Measurements from ENCODE around the gene SLC16A1. TPM values are rescaled to one million over a fixed set of nuclear protein-coding genes. Genes with fewer than 3 reads are reported as not detected.
A peak's percentile ranks its signal among the peaks of the same experiment; 100 is the strongest.

The SLC16A1 gene, protein sequence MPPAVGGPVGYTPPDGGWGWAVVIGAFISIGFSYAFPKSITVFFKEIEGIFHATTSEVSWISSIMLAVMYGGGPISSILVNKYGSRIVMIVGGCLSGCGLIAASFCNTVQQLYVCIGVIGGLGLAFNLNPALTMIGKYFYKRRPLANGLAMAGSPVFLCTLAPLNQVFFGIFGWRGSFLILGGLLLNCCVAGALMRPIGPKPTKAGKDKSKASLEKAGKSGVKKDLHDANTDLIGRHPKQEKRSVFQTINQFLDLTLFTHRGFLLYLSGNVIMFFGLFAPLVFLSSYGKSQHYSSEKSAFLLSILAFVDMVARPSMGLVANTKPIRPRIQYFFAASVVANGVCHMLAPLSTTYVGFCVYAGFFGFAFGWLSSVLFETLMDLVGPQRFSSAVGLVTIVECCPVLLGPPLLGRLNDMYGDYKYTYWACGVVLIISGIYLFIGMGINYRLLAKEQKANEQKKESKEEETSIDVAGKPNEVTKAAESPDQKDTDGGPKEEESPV
- 58.1 to 68.1 TPM (median 63.1 TPM) in 3 replicates for total RNA-seq
- long read RNA-seq, transcript SLC16A1-201 (5 exons, 3,910 nt), result major isoform, 81 of 98 reads
- long read RNA-seq, partial matches to known transcripts, result 12 of 98 reads
- long read RNA-seq, other reads (novel, unspliced or antisense), result 5 of 98 reads

- Mint-ChIP-seq H3K4me1 (ENCODE audit: low read depth) (peaks cover 63% of the 10 kb centered on the region), H3K4me3 (ENCODE audit: unreplicated experiment) (peak within 1 kb of the TSS; percentile 89), H3K36me3 (ENCODE audit: low read depth) (peaks cover 2% of the 10 kb centered on the region), H3K27me3 (ENCODE audit: low read depth) (no peaks in the 10 kb centered on the region), H3K27ac (ENCODE audit: unreplicated experiment) (peak within 1 kb of the TSS; percentile 98), H3K9me3 (ENCODE audit: low read depth) (no peaks in the 10 kb centered on the region)
- TF ChIP-seq, protein P1, sequence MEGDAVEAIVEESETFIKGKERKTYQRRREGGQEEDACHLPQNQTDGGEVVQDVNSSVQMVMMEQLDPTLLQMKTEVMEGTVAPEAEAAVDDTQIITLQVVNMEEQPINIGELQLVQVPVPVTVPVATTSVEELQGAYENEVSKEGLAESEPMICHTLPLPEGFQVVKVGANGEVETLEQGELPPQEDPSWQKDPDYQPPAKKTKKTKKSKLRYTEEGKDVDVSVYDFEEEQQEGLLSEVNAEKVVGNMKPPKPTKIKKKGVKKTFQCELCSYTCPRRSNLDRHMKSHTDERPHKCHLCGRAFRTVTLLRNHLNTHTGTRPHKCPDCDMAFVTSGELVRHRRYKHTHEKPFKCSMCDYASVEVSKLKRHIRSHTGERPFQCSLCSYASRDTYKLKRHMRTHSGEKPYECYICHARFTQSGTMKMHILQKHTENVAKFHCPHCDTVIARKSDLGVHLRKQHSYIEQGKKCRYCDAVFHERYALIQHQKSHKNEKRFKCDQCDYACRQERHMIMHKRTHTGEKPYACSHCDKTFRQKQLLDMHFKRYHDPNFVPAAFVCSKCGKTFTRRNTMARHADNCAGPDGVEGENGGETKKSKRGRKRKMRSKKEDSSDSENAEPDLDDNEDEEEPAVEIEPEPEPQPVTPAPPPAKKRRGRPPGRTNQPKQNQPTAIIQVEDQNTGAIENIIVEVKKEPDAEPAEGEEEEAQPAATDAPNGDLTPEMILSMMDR (IDR thresholded peaks at IDR 0.05), result peak; percentile 65
- DNase-seq (ENCODE audit: low spot score), result peak; percentile 98
Measured at GRCh38 chr1:112955773-112956543, at the start of gene SLC16A1. SLC16A1 (minus strand) TSS chr1:112956196; CDS start chr1:112929308, 26,888 bp downstream.

DNA sequence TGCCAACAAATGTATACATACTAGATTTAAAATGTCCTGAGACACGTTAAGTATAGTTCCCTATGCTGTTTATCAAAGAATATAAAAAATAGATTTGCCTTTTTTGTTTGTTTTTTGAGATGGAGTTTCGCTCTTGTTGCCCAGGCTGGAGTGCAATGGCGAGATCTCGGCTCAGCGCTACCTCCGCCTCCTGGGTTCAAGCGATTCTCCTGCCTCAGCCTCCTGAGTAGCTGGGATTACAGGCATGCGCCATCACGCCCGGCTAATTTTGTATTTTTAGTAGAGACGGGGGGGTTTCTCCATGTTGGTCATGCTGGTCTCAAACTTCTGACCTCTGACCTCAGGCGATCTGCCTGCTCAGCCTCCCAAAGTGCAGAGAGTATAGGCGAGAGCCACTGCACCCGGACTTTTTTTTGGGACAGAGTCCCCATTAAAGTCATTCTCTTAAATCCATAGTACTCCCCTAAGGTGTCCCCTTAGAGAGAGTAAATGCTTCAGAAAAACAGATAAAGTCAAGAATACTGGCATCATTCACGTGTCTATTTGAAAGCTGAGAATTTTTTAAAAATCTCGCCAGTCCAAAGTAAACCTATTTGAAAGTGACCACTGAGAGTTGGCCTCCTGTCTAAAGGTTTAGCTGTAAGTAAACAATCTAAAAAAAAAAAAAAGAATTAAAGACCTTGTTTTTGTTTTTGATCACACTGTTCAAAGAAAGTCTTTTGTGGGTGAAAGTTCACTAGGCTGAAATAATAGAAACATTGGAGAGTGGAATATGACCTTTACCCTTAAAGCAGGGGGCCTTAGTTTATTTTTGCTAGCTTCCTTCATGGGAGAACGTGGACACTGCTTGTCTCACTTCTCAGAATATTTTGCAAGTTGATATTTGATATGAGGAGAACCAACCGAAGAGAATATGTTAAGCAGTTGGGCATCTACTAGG lies 48.0 kb upstream of the SLC16A1 start:
- peaks cover 4% of the 10 kb centered on the region for H3K36me3 Mint-ChIP-seq (ENCODE audit: low read depth)
- H3K4me3 Mint-ChIP-seq (ENCODE audit: unreplicated experiment), result no peak overlapping the region
- peaks cover 8% of the 10 kb centered on the region for H3K4me1 Mint-ChIP-seq (ENCODE audit: low read depth)
- H3K9me3 Mint-ChIP-seq (ENCODE audit: low read depth), result no peaks in the 10 kb centered on the region
- H3K27me3 Mint-ChIP-seq (ENCODE audit: low read depth), result no peaks in the 10 kb centered on the region
- H3K27ac Mint-ChIP-seq (ENCODE audit: unreplicated experiment), result no peak overlapping the region
- TF ChIP-seq, protein P1 (IDR thresholded peaks at IDR 0.05), result no peak
- no peak for DNase-seq (ENCODE audit: low spot score)

DNA sequence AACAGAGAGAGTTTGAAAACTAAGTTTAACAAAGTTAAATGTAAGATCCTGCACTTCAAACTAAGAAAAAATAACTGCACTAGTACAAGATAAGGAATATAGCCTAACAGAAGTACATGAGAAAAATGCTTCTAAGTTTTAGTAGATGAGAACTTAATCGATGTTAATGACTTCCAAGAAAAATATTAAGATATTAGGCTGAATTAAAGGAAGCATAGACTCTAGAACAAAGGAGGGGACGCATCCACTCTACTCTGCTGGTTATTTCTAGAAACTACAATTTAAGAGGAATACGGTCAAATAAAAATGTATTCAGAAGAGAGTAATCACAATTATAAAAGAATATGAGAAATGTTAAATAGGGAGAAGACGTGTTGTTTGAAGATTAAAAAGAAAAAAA lies 46.3 kb upstream of the SLC16A1 start:
- Mint-ChIP-seq H3K36me3 (ENCODE audit: low read depth) (peaks cover 2% of the 10 kb centered on the region), H3K4me3 (ENCODE audit: unreplicated experiment) (no peak overlapping the region), H3K27me3 (ENCODE audit: low read depth) (no peaks in the 10 kb centered on the region), H3K9me3 (ENCODE audit: low read depth) (no peaks in the 10 kb centered on the region), H3K4me1 (ENCODE audit: low read depth) (peaks cover 25% of the 10 kb centered on the region), H3K27ac (ENCODE audit: unreplicated experiment) (no peak overlapping the region)
- TF ChIP-seq, protein P1 (IDR thresholded peaks at IDR 0.05), result no peak
- DNase-seq (ENCODE audit: low spot score), result no peak

- H3K4me3 Mint-ChIP-seq (ENCODE audit: unreplicated experiment), result no peak overlapping the region
- no peaks in the 10 kb centered on the region for H3K36me3 Mint-ChIP-seq (ENCODE audit: low read depth)
- H3K27me3 Mint-ChIP-seq (ENCODE audit: low read depth), result no peaks in the 10 kb centered on the region
- H3K4me1 Mint-ChIP-seq (ENCODE audit: low read depth), result peaks cover 27% of the 10 kb centered on the region
- no peaks in the 10 kb centered on the region for H3K9me3 Mint-ChIP-seq (ENCODE audit: low read depth)
- TF ChIP-seq, protein P1 (IDR thresholded peaks at IDR 0.05), result no peak
- DNase-seq (ENCODE audit: low spot score), result no peak
- H3K27ac Mint-ChIP-seq (ENCODE audit: unreplicated experiment), result peak overlapping the region; percentile 65
Measured at GRCh38 chr1:112998592-112999235, 42.7 kb upstream of the SLC16A1 start.
